HCT116 (cell line): ENCODE data around the gene SUCLG2. TPM values are rescaled to one million over a fixed set of nuclear protein-coding genes. Genes with fewer than 3 reads are reported as not detected.

Experiments
- ATAC-seq: fragments of 200-7000 bp; cut with Tn5 transposase; 2 replicates; pipeline ENCODE4 v1.9.1; 2020; ENCODE audit warnings: mild to moderate bottlenecking, moderate library complexity
- BruUV-seq: library from RNA; stranded (reverse); fragments of 400-500 nt; replicated peaks from 2 replicates; lab custom pipeline; 2021; lab: Mats Ljungman, UMichigan
- CTCF ChIA-PET: fragments of 300-600 bp; sonication (Branson Sonifier 250); formaldehyde crosslinking; loops from one replicate; lab custom pipeline; 2021; ENCODE audit warnings: antibody characterized with exemption; lab: Charles Lee
- POLR2A ChIA-PET: fragments of 300-600, 350-600 bp; sonication (Branson Sonifier 250); formaldehyde crosslinking; loops from one replicate; lab custom pipeline; 2021; ENCODE audit warnings: antibody characterized with exemption; lab: Charles Lee
- RAD21 ChIA-PET, 2 experiments: fragments of 300-600 bp; sonication (Branson Sonifier 250); formaldehyde crosslinking; loops; one replicate each; lab custom pipeline; 2023; ENCODE audit warnings: low total read pairs in 2 of 2; ENCODE audit not compliant: uncharacterized antibody in 2 of 2, unreplicated experiment in 2 of 2, low non-redundant PET in 1 of 2; lab: Charles Lee
- DNase-seq: peaks from one replicate; pipeline ENCODE4 v3.0.0-alpha.2; 2010; ENCODE audit warnings: low read depth, low spot score
- H2AFZ ChIP-seq: fragments of 200-600 bp; shearing (Covaris generic), sonication (generic); 2 replicates; pipeline ENCODE4 v1.6.1; 2017; ENCODE audit warnings: low read depth, mixed run types, mixed read lengths, antibody characterized with exemption, low read length; ENCODE audit not compliant: poor library complexity, severe bottlenecking
- H3K27ac ChIP-seq: 2 replicates; pipeline ENCODE4 v1.5.1; 2012; ENCODE audit warnings: low read depth, low read length
- H3K27me3 ChIP-seq: fragments of 200-600 bp; sonication (generic); 2 replicates; pipeline ENCODE4 v1.6.1; 2016; ENCODE audit warnings: mixed run types, low read length, mixed read lengths; ENCODE audit not compliant: insufficient read depth
- H3K36me3 ChIP-seq, 2 experiments: fragments of 200-500 bp in 1 of 2; fragments of 200-600 bp in 1 of 2; sonication (Bioruptor generic) in 1 of 2; sonication (generic) in 1 of 2; 2 replicates each; pipeline versions ENCODE4 v1.5.1 to v1.6.1; 2014 to 2016; ENCODE audit warnings: low read length in 2 of 2, inconsistent platforms in 1 of 2, mixed read lengths in 1 of 2, mixed run types in 1 of 2; ENCODE audit not compliant: insufficient read depth in 2 of 2, control insufficient read depth in 1 of 2
- H3K4me1 ChIP-seq, 2 experiments: fragments of 200-600 bp in 1 of 2; sonication (generic) in 1 of 2; 2 replicates each; pipeline versions ENCODE4 v1.5.1 to v1.6.1; 2012 to 2017; ENCODE audit warnings: low read length in 2 of 2, inconsistent platforms in 1 of 2, mild to moderate bottlenecking in 1 of 2, mixed read lengths in 1 of 2, mixed run types in 1 of 2, moderate library complexity in 1 of 2; ENCODE audit not compliant: insufficient read depth in 2 of 2, control insufficient read depth in 1 of 2
- H3K4me2 ChIP-seq: fragments of 200-600 bp; sonication (generic); 2 replicates; pipeline ENCODE4 v1.6.1; 2017; ENCODE audit warnings: mixed run types, low read length, mixed read lengths
- H3K4me3 ChIP-seq, 2 experiments: fragments of 200-600 bp in 1 of 2; sonication (generic) in 1 of 2; replicated peaks in 1 of 2; 2 replicates each; pipeline ENCODE4 v1.5.1; 2011 to 2016; ENCODE audit warnings: low read length in 2 of 2, control low read depth in 1 of 2, low read depth in 1 of 2, mild to moderate bottlenecking in 1 of 2, mixed read lengths in 1 of 2, mixed run types in 1 of 2
- H3K79me2 ChIP-seq: fragments of 200-600 bp; sonication (generic); 2 replicates; pipeline ENCODE4 v1.6.1; 2017; ENCODE audit warnings: mild to moderate bottlenecking, mixed run types, low read length, moderate library complexity, mixed read lengths; ENCODE audit not compliant: insufficient read depth
- H3K9ac ChIP-seq: fragments of 200-600 bp; sonication (generic); 2 replicates; pipeline ENCODE4 v1.6.1; 2016; ENCODE audit warnings: low read length, mixed read lengths
- H3K9me2 ChIP-seq: fragments of 200-600 bp; sonication (generic), shearing (Covaris generic); 2 replicates; pipeline ENCODE4 v1.6.1; 2017; ENCODE audit warnings: mixed run types, mild to moderate bottlenecking, moderate library complexity; ENCODE audit not compliant: insufficient read depth
- H3K9me3 ChIP-seq, 2 experiments: fragments of 200-500 bp in 1 of 2; fragments of 200-600 bp in 1 of 2; sonication (Bioruptor generic) in 1 of 2; sonication (generic) in 1 of 2; 2 replicates each; pipeline ENCODE4 v1.6.1; 2014 to 2017; ENCODE audit warnings: low read length in 2 of 2, mixed read lengths in 2 of 2, inconsistent platforms in 1 of 2, low read depth in 1 of 2, mild to moderate bottlenecking in 1 of 2, mixed run types in 1 of 2, moderate library complexity in 1 of 2; ENCODE audit not compliant: control insufficient read depth in 1 of 2, insufficient read depth in 1 of 2
- H4K20me1 ChIP-seq: fragments of 200-600 bp; sonication (generic), shearing (Covaris generic); 2 replicates; pipeline ENCODE4 v1.6.1; 2017; ENCODE audit warnings: mixed run types, mild to moderate bottlenecking, moderate library complexity; ENCODE audit not compliant: insufficient read depth
- CEBPB ChIP-seq: IDR thresholded peaks from 2 replicates; pipeline ENCODE4 v1.6.1; 2012; ENCODE audit warnings: low read depth
- EGR1 ChIP-seq: IDR thresholded peaks from 2 replicates; pipeline ENCODE4 v1.6.1; 2012; ENCODE audit warnings: low read depth
- ELF1 ChIP-seq: IDR thresholded peaks from 2 replicates; pipeline ENCODE4 v1.6.1; 2012; ENCODE audit warnings: low read depth, borderline replicate concordance
- EZH2 ChIP-seq: fragments of 200-600 bp; sonication (generic); IDR thresholded peaks from 2 replicates; pipeline ENCODE4 v1.6.1; 2017; ENCODE audit warnings: antibody characterized with exemption, mixed run types
- EZH2phosphoT487 ChIP-seq: fragments of 200-600 bp; IDR thresholded peaks from 2 replicates; pipeline ENCODE4 v1.6.1; 2018; ENCODE audit warnings: antibody characterized with exemption, borderline replicate concordance
- JUND ChIP-seq: IDR thresholded peaks from 2 replicates; pipeline ENCODE4 v1.6.1; 2012
- RAD21 ChIP-seq: IDR thresholded peaks from 2 replicates; pipeline ENCODE4 v1.6.1; 2012; ENCODE audit warnings: low read depth, mild to moderate bottlenecking
- REST ChIP-seq: IDR thresholded peaks from 2 replicates; pipeline ENCODE4 v1.6.1; 2012; ENCODE audit warnings: low read depth
- SIN3A ChIP-seq: IDR thresholded peaks from 2 replicates; pipeline ENCODE4 v1.6.1; 2012; ENCODE audit warnings: low read depth
- SP1 ChIP-seq: IDR thresholded peaks from 2 replicates; pipeline ENCODE4 v1.6.1; 2012; ENCODE audit warnings: low read depth
- SRF ChIP-seq: IDR thresholded peaks from 2 replicates; pipeline ENCODE4 v1.6.1; 2012; ENCODE audit warnings: low read depth
- TCF7L2 ChIP-seq: IDR thresholded peaks from 2 replicates; pipeline ENCODE4 v1.7.0; 2011; ENCODE audit warnings: borderline replicate concordance, inconsistent platforms; ENCODE audit not compliant: insufficient read depth, insufficient read length; ENCODE audit errors: extremely low read depth
- YY1 ChIP-seq: IDR thresholded peaks from 2 replicates; pipeline ENCODE4 v1.6.1; 2011; ENCODE audit warnings: low read length, low read depth, moderate library complexity, mild to moderate bottlenecking; ENCODE audit not compliant: insufficient replicate concordance; ENCODE audit errors: extremely low read depth
- ZNF274 ChIP-seq: fragments of 200-500 bp; sonication (Bioruptor generic); IDR thresholded peaks from 2 replicates; pipeline ENCODE4 v1.6.1; 2014; ENCODE audit warnings: mild to moderate bottlenecking, low read depth, low read length, inconsistent platforms
- intact Hi-C: fragments of 100-400 bp; cut with micrococcal nuclease; formaldehyde crosslinking; loops from 2 replicates; pipeline ENCODE4 v1.10.0; 2022
- total RNA-seq: library from RNA; stranded (reverse); gene quantifications from one replicate; pipeline ENCODE4 v1.2.1, GENCODE V29; 2021; ENCODE audit not compliant: unreplicated experiment
- TF ChIP-seq, protein P1 (sequence below): IDR thresholded peaks from 2 replicates; pipeline ENCODE4 v1.6.1; 2012
- TF ChIP-seq, protein P2 (sequence below), 3 experiments: fragments of 200-600 bp in 1 of 3; sonication (generic) in 1 of 3; IDR thresholded peaks in 2 of 3; conservative IDR thresholded peaks in 1 of 3; 2 replicates each; pipeline ENCODE4 v1.5.1; 2012 to 2017; ENCODE audit warnings: low read depth in 2 of 3, low read length in 2 of 3, antibody characterized with exemption in 1 of 3, borderline replicate concordance in 1 of 3, control low read depth in 1 of 3, mild to moderate bottlenecking in 1 of 3, mixed read lengths in 1 of 3, mixed run types in 1 of 3, moderate library complexity in 1 of 3; ENCODE audit not compliant: insufficient read depth in 1 of 3
- TF ChIP-seq, protein P3 (sequence below): IDR thresholded peaks from 2 replicates; pipeline ENCODE4 v1.6.1; 2012

The SUCLG2 gene
- total RNA-seq, 1 experiment from 2014 or later = 49.2 TPM

DNA sequence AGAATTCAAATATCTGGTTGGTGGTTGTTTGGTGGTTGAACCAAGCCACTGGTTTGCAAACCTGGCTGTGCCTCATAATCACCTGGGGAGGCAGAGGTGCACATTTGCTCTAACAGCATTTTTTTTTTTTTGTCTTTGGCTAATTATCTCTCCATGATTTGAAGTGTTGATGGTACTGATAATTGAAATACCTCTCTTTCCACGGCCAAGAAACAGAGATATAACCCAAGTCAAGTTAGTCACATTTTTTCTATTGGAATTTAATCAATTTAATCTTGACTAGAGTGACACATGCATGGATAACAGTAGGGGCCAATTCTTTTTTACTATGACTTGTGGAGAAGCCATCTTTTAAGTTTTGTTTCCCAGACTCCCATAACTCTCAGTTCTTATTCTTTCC is 37.5 kb upstream of the SUCLG2 start:
- Histone ChIP-seq H3K9me3 (no peaks in the 10 kb centered on the region), H3K4me1 (no peaks in the 10 kb centered on the region), H3K4me3 (no peak overlapping the region), H3K9me2 (no peaks in the 10 kb centered on the region), H3K4me2 (no peak overlapping the region), H2AFZ (no peak overlapping the region), H3K79me2 (no peaks in the 10 kb centered on the region), H3K27ac (no peak overlapping the region), H3K9ac (no peak overlapping the region), H4K20me1 (no peaks in the 10 kb centered on the region), H3K36me3 (no peaks in the 10 kb centered on the region), H3K27me3 (peaks cover 21% of the 10 kb centered on the region)
- CTCF ChIA-PET = no interaction called here
- POLR2A ChIA-PET = no interaction called here
- BruUV-seq = no TSS peak
- TF ChIP-seq TCF7L2 (no peak), REST (no peak), YY1 (no peak), EZH2 (no peak), ZNF274 (no peak), SP1 (no peak)
- ATAC-seq = no peak
- DNase-seq = no peak
- RAD21 ChIA-PET = no interaction called here
- intact Hi-C loops = no loop called here

GRCh38 chr3:67691207-67691606 is 36.8 kb upstream of the SUCLG2 start:
- Histone ChIP-seq H3K27ac (no peak overlapping the region), H4K20me1 (no peaks in the 10 kb centered on the region), H3K4me1 (no peaks in the 10 kb centered on the region), H3K36me3 (no peaks in the 10 kb centered on the region), H2AFZ (no peak overlapping the region), H3K9me2 (no peaks in the 10 kb centered on the region), H3K9me3 (no peaks in the 10 kb centered on the region), H3K79me2 (no peaks in the 10 kb centered on the region), H3K4me3 (no peak overlapping the region), H3K4me2 (no peak overlapping the region), H3K27me3 (peaks cover 18% of the 10 kb centered on the region), H3K9ac (no peak overlapping the region)
- CTCF ChIA-PET = no interaction called here
- RAD21 ChIA-PET = no interaction called here
- ATAC-seq (no peak), DNase-seq (no peak)
- POLR2A ChIA-PET = no interaction called here
- intact Hi-C loops = no loop called here
- BruUV-seq = no TSS peak
- TF ChIP-seq ELF1 (no peak), EZH2phosphoT487 (no peak), EGR1 (no peak), SRF (no peak), RAD21 (no peak), EZH2 (no peak), CEBPB (no peak), SIN3A (no peak), TCF7L2 (no peak), JUND (no peak)
- TF ChIP-seq, protein P1, sequence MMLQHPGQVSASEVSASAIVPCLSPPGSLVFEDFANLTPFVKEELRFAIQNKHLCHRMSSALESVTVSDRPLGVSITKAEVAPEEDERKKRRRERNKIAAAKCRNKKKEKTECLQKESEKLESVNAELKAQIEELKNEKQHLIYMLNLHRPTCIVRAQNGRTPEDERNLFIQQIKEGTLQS = no peak
- TF ChIP-seq, protein P2, sequence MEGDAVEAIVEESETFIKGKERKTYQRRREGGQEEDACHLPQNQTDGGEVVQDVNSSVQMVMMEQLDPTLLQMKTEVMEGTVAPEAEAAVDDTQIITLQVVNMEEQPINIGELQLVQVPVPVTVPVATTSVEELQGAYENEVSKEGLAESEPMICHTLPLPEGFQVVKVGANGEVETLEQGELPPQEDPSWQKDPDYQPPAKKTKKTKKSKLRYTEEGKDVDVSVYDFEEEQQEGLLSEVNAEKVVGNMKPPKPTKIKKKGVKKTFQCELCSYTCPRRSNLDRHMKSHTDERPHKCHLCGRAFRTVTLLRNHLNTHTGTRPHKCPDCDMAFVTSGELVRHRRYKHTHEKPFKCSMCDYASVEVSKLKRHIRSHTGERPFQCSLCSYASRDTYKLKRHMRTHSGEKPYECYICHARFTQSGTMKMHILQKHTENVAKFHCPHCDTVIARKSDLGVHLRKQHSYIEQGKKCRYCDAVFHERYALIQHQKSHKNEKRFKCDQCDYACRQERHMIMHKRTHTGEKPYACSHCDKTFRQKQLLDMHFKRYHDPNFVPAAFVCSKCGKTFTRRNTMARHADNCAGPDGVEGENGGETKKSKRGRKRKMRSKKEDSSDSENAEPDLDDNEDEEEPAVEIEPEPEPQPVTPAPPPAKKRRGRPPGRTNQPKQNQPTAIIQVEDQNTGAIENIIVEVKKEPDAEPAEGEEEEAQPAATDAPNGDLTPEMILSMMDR (IDR thresholded peaks at IDR 0.05 in 2 of 3, conservative IDR thresholded peaks at IDR 0.05 in 1 of 3; ENCODE audit: borderline replicate concordance in 1 of 3, insufficient read depth in 1 of 3, low read depth in 2 of 3, low read length in 2 of 3) = no peak
- TF ChIP-seq, protein P3, sequence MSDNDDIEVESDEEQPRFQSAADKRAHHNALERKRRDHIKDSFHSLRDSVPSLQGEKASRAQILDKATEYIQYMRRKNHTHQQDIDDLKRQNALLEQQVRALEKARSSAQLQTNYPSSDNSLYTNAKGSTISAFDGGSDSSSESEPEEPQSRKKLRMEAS = no peak
